Stimulated activated CD8-positive, alpha-beta memory T cell treated with anti-CD3 and anti-CD28 coated beads, Interleukin-2, amount 100 ng/mL, for 1 hour (primary cell): Measurements from ENCODE around the gene TEKT5.
A peak's percentile ranks its signal among the peaks of the same experiment; 100 is the strongest.
"Not testable (repeated sequence)": the region's sequence is repeated elsewhere in the genome, so short reads cannot be mapped to it uniquely, and the experiment has no call there.

Experiments
- DNase-seq, 2 donors: peaks; one replicate each; pipeline ENCODE4 v3.0.0-alpha.2; 2020; ENCODE audit warnings: low read depth in 2 of 2

Gene TEKT5

GRCh38 chr16:10694830-10695229, at the start of gene TEKT5:
TSS of gene TEKT5 (minus strand) at chr16:10694930. CDS start at chr16:10694873, 57 bp downstream.
- no peak for DNase-seq

DNA sequence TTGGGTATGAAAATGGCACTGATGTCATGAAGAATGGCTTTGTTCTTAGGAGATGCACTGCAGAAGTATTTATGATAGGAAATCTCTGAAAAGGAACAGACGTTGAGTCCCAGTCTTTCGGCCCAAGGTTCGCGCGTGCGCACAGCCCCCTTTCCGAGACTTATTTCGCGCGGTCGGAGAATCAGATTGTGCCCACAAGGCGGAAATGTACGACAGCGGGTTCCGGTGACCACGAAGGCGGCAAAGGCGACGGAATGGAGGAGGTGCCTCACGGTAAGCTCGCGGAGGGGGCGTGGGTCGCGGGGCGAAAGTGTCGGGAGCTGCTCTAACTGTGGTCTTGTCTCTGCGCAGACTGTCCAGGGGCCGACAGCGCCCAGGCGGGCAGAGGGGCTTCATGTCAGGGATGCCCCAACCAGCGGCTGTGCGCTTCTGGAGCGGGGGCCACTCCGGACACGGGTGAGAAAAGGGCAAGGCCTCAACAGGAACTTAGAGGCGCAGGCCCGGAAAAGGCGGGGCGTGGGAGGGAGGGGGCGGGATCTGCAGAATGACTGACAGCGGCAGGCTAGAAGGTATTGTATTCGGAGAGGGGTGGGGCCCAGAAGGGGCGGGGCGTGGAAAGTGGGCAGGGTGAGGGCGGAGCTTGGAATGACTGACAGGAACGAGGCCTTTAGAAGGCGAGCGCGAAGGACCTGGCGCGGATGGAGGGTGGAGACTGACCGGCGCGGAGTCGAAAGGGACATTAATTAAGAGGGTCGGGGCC, 49.1 kb upstream of the TEKT5 start, which contains the start of gene NUBP1:
NUBP1 (plus strand) TSS at position 233 of the 760 bp plus-strand sequence; CDS start at position 255, 22 bp downstream.
- peak; percentile 99 for DNase-seq

GRCh38 chr16:10743227-10743609, 48.5 kb upstream of the TEKT5 start:
- no peak for DNase-seq

- DNase-seq, result no peak
These were observed 47.1 kb upstream of the TEKT5 start for GRCh38 chr16:10741844-10742243.

DNA sequence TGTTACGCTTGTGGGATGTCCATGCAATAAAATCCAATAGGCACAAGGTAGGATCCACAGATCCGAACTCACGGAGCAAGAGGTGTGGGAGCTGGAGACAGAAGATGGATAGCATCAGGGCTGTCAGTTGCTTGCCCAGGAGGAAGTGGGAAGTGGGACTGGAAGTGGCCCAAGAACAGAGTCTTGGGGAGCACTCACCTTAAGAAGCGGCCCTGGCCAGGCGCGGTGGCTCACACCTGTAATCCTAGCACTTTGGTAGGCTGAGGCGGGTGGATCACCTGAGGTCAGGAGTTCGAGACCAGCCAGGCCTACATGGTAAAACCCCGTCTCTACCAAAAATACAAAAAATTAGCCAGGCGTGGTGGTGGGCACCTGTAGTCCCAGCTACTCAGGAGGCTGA, 46.5 kb upstream of the TEKT5 start:
- not testable (repeated sequence) for DNase-seq

- no peak for DNase-seq
These were observed 46.1 kb upstream of the TEKT5 start for GRCh38 chr16:10740845-10741208.

- DNase-seq, result no peak
These were observed 45.5 kb upstream of the TEKT5 start for GRCh38 chr16:10740000-10740844.

- no peak for DNase-seq
These were observed 43.7 kb upstream of the TEKT5 start for GRCh38 chr16:10738231-10739077.

DNA sequence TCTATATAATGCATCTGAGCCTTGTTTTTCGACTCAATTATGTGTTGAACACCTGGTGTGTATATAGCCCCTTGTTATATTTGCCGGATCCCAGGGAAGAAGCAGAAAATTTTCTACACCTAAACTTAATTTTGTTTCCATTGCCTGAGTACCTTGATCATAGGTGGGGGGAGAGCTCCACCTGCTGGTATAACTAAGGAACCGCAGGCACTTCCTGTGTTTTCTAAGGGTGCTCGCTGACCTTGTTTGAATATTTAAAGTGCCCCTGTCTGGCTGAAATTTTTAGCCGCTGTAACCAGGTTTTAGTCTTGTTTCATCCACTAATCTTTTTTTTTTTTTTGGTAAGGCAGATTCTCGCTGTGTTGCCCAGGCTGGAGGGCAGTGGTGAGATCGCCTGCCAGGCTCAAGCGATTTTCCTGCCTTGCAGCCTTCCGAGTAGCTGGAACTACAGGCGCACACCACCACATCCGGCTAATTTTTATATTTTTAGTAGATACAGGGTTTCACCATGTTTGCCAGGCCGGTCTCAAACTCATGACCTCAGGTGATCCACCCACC, 42.4 kb upstream of the TEKT5 start:
- peak; percentile 44 to 45 for DNase-seq

- no peak for DNase-seq
These were observed 37.1 kb upstream of the TEKT5 start for GRCh38 chr16:10731790-10732189.

DNA sequence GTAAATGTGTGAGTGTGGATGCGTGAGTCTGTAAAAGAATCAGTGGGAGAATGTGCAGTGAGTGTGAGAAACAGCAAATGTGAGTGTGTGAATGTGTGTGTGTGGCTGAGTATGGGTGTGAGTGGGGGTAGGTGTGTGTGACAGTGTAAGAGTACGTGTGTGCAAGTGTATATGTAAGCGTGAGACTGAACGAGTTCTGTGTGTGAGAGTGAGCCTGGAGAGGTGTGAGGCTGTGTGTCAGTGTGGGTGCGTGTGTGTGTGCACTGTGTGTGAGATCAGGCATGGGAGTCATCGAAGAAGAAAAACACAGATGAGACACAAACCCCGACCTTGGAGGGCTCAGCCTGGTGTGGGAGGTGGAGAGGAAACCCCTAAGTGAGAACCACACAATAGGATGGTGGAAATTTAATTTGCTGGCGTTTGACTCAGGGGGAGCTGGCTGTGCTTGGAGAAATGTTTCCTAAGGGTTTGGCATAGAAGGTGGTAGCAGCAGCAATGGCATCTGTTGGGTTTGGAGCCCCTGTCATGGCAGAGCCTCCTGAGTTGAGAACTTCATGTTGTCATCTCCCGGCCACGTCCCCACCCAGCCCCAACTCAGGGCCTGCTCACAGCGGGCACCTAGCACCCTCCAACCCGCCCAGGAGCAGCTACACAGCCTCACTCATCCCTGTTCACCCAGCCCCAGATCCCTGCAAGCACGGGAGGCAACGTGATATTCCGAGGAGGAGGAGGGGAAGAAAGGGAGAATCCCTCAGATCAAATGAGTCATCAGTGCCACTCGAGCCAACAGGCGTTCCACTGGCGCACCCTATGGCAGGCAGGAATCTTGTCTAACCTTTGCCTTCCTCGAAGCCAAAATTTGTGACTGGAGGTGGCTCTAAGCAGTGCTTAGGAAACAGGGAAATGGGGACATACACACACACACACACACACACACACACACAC, 34.6 kb upstream of the TEKT5 start:
- DNase-seq, result no peak

GRCh38 chr16:10728003-10728887, 33.5 kb upstream of the TEKT5 start:
- no peak for DNase-seq

DNA sequence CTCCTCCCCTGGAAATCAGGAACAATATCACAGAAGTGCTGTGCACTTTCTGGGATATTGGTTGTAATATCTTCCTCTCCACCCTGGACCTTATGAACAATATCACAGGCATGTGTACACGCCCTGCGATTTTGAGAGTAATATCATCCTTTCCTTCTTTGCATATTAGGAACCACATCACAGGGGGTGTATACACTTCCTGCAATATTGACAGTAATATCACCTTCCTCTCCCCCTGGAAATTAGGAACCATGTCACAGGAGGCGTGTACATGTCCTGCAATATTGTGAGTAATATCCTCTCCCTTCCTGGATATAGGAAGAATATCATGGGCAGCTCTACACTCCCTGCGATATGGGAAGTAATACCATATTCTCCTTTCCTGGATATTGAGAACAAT, 14.2 kb upstream of the TEKT5 start:
- no peak for DNase-seq

DNA sequence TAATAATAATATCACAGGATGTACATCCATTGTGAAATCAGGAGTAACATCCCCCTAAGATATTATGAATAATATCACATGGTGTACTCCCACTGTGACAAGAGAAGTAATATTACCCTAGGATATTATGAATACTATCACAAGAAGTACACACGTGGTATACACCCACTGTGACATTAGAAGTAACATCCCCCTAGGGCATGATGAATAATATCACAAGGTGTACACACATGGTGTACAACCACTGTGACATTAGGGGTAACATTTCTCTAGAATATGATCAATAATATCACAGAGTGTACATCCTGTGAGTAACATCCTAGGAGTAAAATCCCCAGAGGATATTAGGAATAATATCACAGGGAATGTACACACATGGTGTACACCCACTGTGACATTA, 5.0 kb upstream of the TEKT5 start:
- no peak for DNase-seq

GRCh38 chr16:10694306-10694705, 424 bp downstream of the TEKT5 start:
- DNase-seq, result no peak

DNA sequence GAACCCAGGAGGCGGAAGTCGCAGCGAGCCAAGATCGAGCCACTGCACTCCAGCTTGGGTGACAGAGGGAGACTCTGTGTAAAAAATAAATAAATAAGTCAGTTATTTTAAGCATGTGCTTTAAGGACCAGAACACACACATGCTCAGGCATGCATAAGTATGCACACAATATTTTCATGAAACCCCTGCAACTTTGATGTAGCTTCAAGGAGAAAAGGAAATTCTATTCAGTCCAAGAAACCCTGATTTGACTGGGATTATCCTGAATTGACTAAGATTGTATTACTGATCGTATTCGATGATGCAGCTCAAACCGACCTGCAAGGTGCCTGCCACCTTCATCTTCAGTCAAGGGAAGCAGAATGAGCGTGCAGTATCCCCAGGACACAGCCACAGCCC, 841 bp downstream of the TEKT5 start:
- DNase-seq, result no peak

- DNase-seq, result no peak
These were observed 2.3 kb downstream of the TEKT5 start for GRCh38 chr16:10692470-10692869.

GRCh38 chr16:10688726-10689125, 6.0 kb downstream of the TEKT5 start:
- DNase-seq, result no peak

DNA sequence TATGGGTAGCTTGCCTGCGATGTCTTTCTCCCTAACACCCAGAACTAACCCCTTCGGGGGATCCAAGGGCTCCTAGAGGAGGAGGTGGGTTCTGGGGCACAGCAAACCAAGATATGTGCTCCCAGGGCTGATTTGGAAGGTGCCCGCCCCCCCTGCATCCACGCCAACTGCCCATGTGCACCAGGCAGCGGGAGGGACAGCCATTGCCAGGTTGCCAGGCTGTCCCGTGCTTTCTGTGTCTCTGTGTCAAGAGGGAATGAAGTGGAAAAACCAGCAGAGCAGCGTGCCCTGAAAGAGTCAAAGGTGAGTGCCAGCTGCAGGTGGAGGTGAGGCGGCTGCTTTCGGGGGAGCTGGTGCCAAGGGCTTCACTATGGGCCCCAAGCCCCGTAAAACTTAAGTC, 6.4 kb downstream of the TEKT5 start:
- no peak for DNase-seq

- DNase-seq, result no peak
These were observed 9.0 kb downstream of the TEKT5 start for GRCh38 chr16:10685709-10686108.
